ENCODE results near the gene PPFIA4.

Gene PPFIA4

GRCh38 chr1:203098914-203099520 lies 72.7 kb downstream of the PPFIA4 start:
- TF ChIP-seq CTCF (conservative IDR thresholded peaks at IDR 0.05) = no peak
- H3K27ac ChIP-seq = no peak overlapping the region

- no peak for TF ChIP-seq CTCF (conservative IDR thresholded peaks at IDR 0.05)
- H3K27ac ChIP-seq = no peak overlapping the region
Observed at GRCh38 chr1:203099805-203100515, 73.7 kb downstream of the PPFIA4 start.

- TF ChIP-seq ZFX (IDR thresholded peaks at IDR 0.05) (no peak), CTCF (conservative IDR thresholded peaks at IDR 0.05) (no peak)
- no peak overlapping the region for H3K27ac ChIP-seq
Observed at GRCh38 chr1:203100516-203100869, 74.2 kb downstream of the PPFIA4 start.

GRCh38 chr1:203101813-203102634 lies 75.7 kb downstream of the PPFIA4 start:
- no peak overlapping the region for H3K27ac ChIP-seq
- TF ChIP-seq CTCF (conservative IDR thresholded peaks at IDR 0.05) (no peak), ZFX (IDR thresholded peaks at IDR 0.05) (no peak)

GRCh38 chr1:203103216-203103615 lies 76.9 kb downstream of the PPFIA4 start:
- TF ChIP-seq CTCF (conservative IDR thresholded peaks at IDR 0.05) (no peak), ZFX (IDR thresholded peaks at IDR 0.05) (no peak)
- no peak overlapping the region for H3K27ac ChIP-seq

- TF ChIP-seq ZFX (IDR thresholded peaks at IDR 0.05) (no peak), CTCF (conservative IDR thresholded peaks at IDR 0.05) (no peak)
Observed at GRCh38 chr1:203103829-203104495, 77.7 kb downstream of the PPFIA4 start.

More at GRCh38 chr1:203103829-203104495, 77.7 kb downstream of the PPFIA4 start:
- H3K27ac ChIP-seq = no peak overlapping the region

Data from C4-2B (cell line).